ENCODE measurements around the gene HEBP2. TPM values are rescaled to one million over a fixed set of nuclear protein-coding genes. Genes with fewer than 3 reads are reported as not detected.

Gene HEBP2
- total and polyA plus RNA-seq, 2 donors from 2014 or later: 62.6 to 66.5 TPM

- no peak for FAIRE-seq
- Histone ChIP-seq H3K36me3 (ENCODE audit: control insufficient read depth in 2 of 3, insufficient read depth in 3 of 3, low read length in 3 of 3) (no peaks in the 10 kb centered on the region), H3K9ac (ENCODE audit: low read length in 3 of 3) (no peak overlapping the region), H3K4me1 (ENCODE audit: control insufficient read depth in 2 of 3, insufficient read depth in 2 of 3, low read depth in 1 of 3, low read length in 3 of 3) (no peaks in the 10 kb centered on the region), H3K27ac (ENCODE audit: low read depth in 2 of 2, low read length in 2 of 2) (no peak overlapping the region), H3K9me3 (ENCODE audit: control insufficient read depth in 2 of 3, insufficient read depth in 1 of 3, low read length in 3 of 3) (no peaks in the 10 kb centered on the region), H3K4me3 (ENCODE audit: low read length in 3 of 3) (no peak overlapping the region), H3K27me3 (ENCODE audit: control insufficient read depth, insufficient read depth, low read length) (no peaks in the 10 kb centered on the region)
- intact Hi-C loops (cut with DNase I): no loop called here
- DNase-seq: no peak
- no peak for TF ChIP-seq CTCF (IDR thresholded peaks at IDR 0.05; ENCODE audit: borderline replicate concordance, extremely low read depth, insufficient read depth)
Observed at GRCh38 chr6:138382498-138383265, 21.3 kb upstream of the HEBP2 start.

DNA sequence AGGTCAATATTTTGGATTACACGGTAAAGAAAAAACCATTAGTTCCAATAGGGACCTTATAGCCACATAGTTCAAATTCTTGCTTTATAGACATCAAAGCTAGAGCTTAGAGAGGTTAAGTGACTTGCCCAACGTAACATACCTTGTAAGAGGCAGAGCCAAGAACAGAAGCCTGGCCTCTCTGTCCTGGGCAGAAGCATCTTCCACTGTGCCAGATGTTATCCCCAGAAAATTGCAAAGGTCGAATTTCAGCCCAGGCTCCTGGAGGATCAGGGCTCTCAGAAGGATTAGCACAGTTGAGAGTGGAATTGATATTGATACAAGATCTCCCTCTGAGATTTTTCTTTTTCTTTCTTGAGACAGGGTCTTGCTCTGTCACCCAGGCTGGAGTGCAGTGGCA, 20.2 kb upstream of the HEBP2 start:
- TF ChIP-seq CTCF (IDR thresholded peaks at IDR 0.05; ENCODE audit: borderline replicate concordance, extremely low read depth, insufficient read depth): no peak
- no peak overlapping the region for H3K9ac ChIP-seq (ENCODE audit: low read length in 3 of 3)
- no peaks in the 10 kb centered on the region for H3K27me3 ChIP-seq (ENCODE audit: control insufficient read depth, insufficient read depth, low read length)
- no peaks in the 10 kb centered on the region for H3K4me1 ChIP-seq (ENCODE audit: control insufficient read depth in 2 of 3, insufficient read depth in 2 of 3, low read depth in 1 of 3, low read length in 3 of 3)
- DNase-seq (no peak), FAIRE-seq (no peak)
- no peak overlapping the region for H3K27ac ChIP-seq (ENCODE audit: low read depth in 2 of 2, low read length in 2 of 2)
- intact Hi-C loops (cut with DNase I): no loop called here
- no peaks in the 10 kb centered on the region for H3K36me3 ChIP-seq (ENCODE audit: control insufficient read depth in 2 of 3, insufficient read depth in 3 of 3, low read length in 3 of 3)
- H3K4me3 ChIP-seq (ENCODE audit: low read length in 3 of 3): no peak overlapping the region
- H3K9me3 ChIP-seq (ENCODE audit: control insufficient read depth in 2 of 3, insufficient read depth in 1 of 3, low read length in 3 of 3): no peaks in the 10 kb centered on the region

- FAIRE-seq (no peak), DNase-seq (no peak)
- Histone ChIP-seq H3K36me3 (ENCODE audit: control insufficient read depth in 2 of 3, insufficient read depth in 3 of 3, low read length in 3 of 3) (no peaks in the 10 kb centered on the region), H3K27ac (ENCODE audit: low read depth in 2 of 2, low read length in 2 of 2) (no peak overlapping the region), H3K4me1 (ENCODE audit: control insufficient read depth in 2 of 3, insufficient read depth in 2 of 3, low read depth in 1 of 3, low read length in 3 of 3) (no peaks in the 10 kb centered on the region), H3K27me3 (ENCODE audit: control insufficient read depth, insufficient read depth, low read length) (no peaks in the 10 kb centered on the region), H3K9ac (ENCODE audit: low read length in 3 of 3) (no peak overlapping the region), H3K4me3 (ENCODE audit: low read length in 3 of 3) (no peak overlapping the region), H3K9me3 (ENCODE audit: control insufficient read depth in 2 of 3, insufficient read depth in 1 of 3, low read length in 3 of 3) (no peaks in the 10 kb centered on the region)
- intact Hi-C loops (cut with DNase I): no loop called here
- TF ChIP-seq CTCF (IDR thresholded peaks at IDR 0.05; ENCODE audit: borderline replicate concordance, extremely low read depth, insufficient read depth): no peak
Observed at GRCh38 chr6:138386897-138387296, 17.1 kb upstream of the HEBP2 start.
